GM12892 (cell line): ENCODE data around the gene TFG.

Experiments used
- POLR2A ChIP-seq: IDR thresholded peaks from 2 replicates; pipeline ENCODE4 v1.6.1; 2011; ENCODE audit warnings: low read depth, low read length, control low read depth
- POLR2AphosphoS5 ChIP-seq: IDR thresholded peaks from 2 replicates; pipeline ENCODE4 v1.6.1; 2011; ENCODE audit warnings: low read depth, low read length, control low read depth

DNA sequence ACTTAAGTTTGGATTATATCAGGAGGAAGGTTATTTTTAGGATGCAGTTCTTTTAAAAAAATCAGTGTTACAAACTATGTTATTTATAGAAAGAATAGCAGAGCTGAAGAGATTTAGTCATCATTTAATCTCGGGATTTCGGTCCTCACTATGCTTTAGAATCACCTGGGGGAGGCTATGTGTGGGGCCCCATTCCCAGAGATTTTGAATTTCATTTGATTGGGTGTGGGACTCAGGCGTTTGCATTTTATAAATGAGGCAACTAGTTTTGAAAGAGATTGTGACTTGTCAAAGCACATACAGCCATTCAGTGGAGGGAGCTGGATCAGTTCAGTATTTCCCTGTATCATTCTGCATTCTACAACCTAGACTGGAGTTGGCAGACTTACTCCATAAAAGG lies 36.8 kb downstream of the TFG start:
- TF ChIP-seq POLR2AphosphoS5, result no peak
- TF ChIP-seq POLR2A, result no peak
